HEK293 (cell line): Measurements from ENCODE around the gene NUP210.
A peak's percentile ranks its signal among the peaks of the same experiment; 100 is the strongest.

Experiments
- CTCF ChIA-PET: fragments of 350-600 bp; formaldehyde crosslinking; extraction: SDS; loops from one replicate; lab custom pipeline; 2021; ENCODE audit warnings: antibody characterized with exemption; lab: Yijun Ruan, JAX
- POLR2A ChIA-PET: fragments of 300-600 bp; formaldehyde crosslinking; extraction: SDS; loops from one replicate; lab custom pipeline; 2020; ENCODE audit warnings: antibody characterized with exemption, inconsistent platforms; lab: Yijun Ruan, JAX
- H3K27ac ChIP-seq: fragments of 200-500 bp; sonication (Bioruptor generic); 2 replicates; pipeline ENCODE4 v1.5.1; 2014; ENCODE audit warnings: low read depth, low read length, control low read depth, inconsistent platforms; ENCODE audit errors: extremely low read depth
- H3K36me3 ChIP-seq, 2 experiments: fragments of 200-500 bp in 1 of 2; sonication (Bioruptor generic) in 1 of 2; 1 replicate in 1 of 2; 2 replicates in 1 of 2; pipeline ENCODE4 v1.5.1; 2014 to 2017; ENCODE audit warnings: inconsistent platforms in 2 of 2, low read length in 2 of 2; ENCODE audit not compliant: control insufficient read depth in 2 of 2, insufficient read depth in 1 of 2
- H3K4me1 ChIP-seq: fragments of 200-500 bp; sonication (Bioruptor generic); 2 replicates; pipeline ENCODE4 v1.5.1; 2014; ENCODE audit warnings: mild to moderate bottlenecking, low read length, inconsistent platforms; ENCODE audit not compliant: control insufficient read depth, insufficient read depth
- H3K4me3 ChIP-seq: 2 replicates; pipeline ENCODE4 v1.5.1; 2011; ENCODE audit warnings: low read depth, mild to moderate bottlenecking, control low read depth, low read length, moderate library complexity
- H3K9me3 ChIP-seq: fragments of 200-500 bp; sonication (Bioruptor generic); 2 replicates; pipeline ENCODE4 v1.5.1; 2014; ENCODE audit warnings: low read depth, low read length, inconsistent platforms; ENCODE audit not compliant: control insufficient read depth, insufficient read depth
- HOXC10 ChIP-seq: sonication (generic); formaldehyde crosslinking; IDR thresholded peaks from 2 replicates; pipeline ENCODE4 v1.8.1; 2023; ENCODE audit warnings: mild to moderate bottlenecking, missing genetic modification reagents
- IKZF3 ChIP-seq: fragments of 450-650 bp; IDR thresholded peaks from 2 replicates; pipeline ENCODE4 v1.5.0; 2018; ENCODE audit warnings: missing biosample characterization, mild to moderate bottlenecking, missing genetic modification characterization, moderate library complexity
- KLF1 ChIP-seq: fragments of 450-650 bp; formaldehyde crosslinking; IDR thresholded peaks from 2 replicates; pipeline ENCODE4 v1.5.1; 2016; ENCODE audit warnings: missing biosample characterization, missing genetic modification characterization
- PATZ1 ChIP-seq: fragments of 450-650 bp; formaldehyde crosslinking; IDR thresholded peaks from 2 replicates; pipeline ENCODE4 v1.5.1; 2016; ENCODE audit warnings: missing biosample characterization, missing genetic modification characterization
- TRIM28 ChIP-seq: IDR thresholded peaks from 2 replicates; pipeline ENCODE4 v1.6.1; 2011; ENCODE audit warnings: low read length, control low read depth, borderline replicate concordance
- YY1 ChIP-seq: fragments of 450-650 bp; formaldehyde crosslinking; IDR thresholded peaks from 2 replicates; pipeline ENCODE4 v1.5.1; 2018; ENCODE audit warnings: missing biosample characterization, missing genetic modification characterization
- ZNF121 ChIP-seq: fragments of 450-650 bp; formaldehyde crosslinking; IDR thresholded peaks from 2 replicates; pipeline ENCODE4 v1.5.1; 2016; ENCODE audit warnings: missing biosample characterization, missing genetic modification characterization
- ZNF148 ChIP-seq: fragments of 450-650 bp; formaldehyde crosslinking; IDR thresholded peaks from 2 replicates; pipeline ENCODE4 v1.5.0; 2017; ENCODE audit warnings: missing biosample characterization, missing genetic modification characterization, borderline replicate concordance
- ZNF394 ChIP-seq: fragments of 450-650 bp; formaldehyde crosslinking; IDR thresholded peaks from 2 replicates; pipeline ENCODE4 v1.5.1; 2016; ENCODE audit warnings: missing biosample characterization, missing genetic modification characterization, mild to moderate bottlenecking, moderate library complexity, borderline replicate concordance
- ZNF398 ChIP-seq: fragments of 450-650 bp; formaldehyde crosslinking; IDR thresholded peaks from 2 replicates; pipeline ENCODE4 v1.5.1; 2017; ENCODE audit warnings: missing biosample characterization, missing genetic modification characterization
- ZNF514 ChIP-seq: fragments of 450-650 bp; formaldehyde crosslinking; IDR thresholded peaks from 2 replicates; pipeline ENCODE4 v1.5.1; 2016; ENCODE audit warnings: missing biosample characterization, missing genetic modification characterization
- ZNF580 ChIP-seq: fragments of 450-650 bp; formaldehyde crosslinking; IDR thresholded peaks from 2 replicates; pipeline ENCODE4 v1.5.1; 2016; ENCODE audit warnings: missing biosample characterization, missing genetic modification characterization
- ZNF610 ChIP-seq: fragments of 450-650 bp; formaldehyde crosslinking; IDR thresholded peaks from 2 replicates; pipeline ENCODE4 v1.5.1; 2016; ENCODE audit warnings: missing biosample characterization, missing genetic modification characterization, borderline replicate concordance
- ZNF623 ChIP-seq: fragments of 450-650 bp; formaldehyde crosslinking; IDR thresholded peaks from 2 replicates; pipeline ENCODE4 v1.5.1; 2016; ENCODE audit warnings: missing biosample characterization, missing genetic modification characterization
- ZNF658 ChIP-seq: fragments of 450-650 bp; formaldehyde crosslinking; IDR thresholded peaks from 2 replicates; pipeline ENCODE4; 2016; ENCODE audit warnings: missing biosample characterization, missing genetic modification characterization
- ZNF660 ChIP-seq: fragments of 450-650 bp; IDR thresholded peaks from 2 replicates; pipeline ENCODE4 v1.5.1; 2018; ENCODE audit warnings: missing biosample characterization, mild to moderate bottlenecking, missing genetic modification characterization
- ZNF76 ChIP-seq: fragments of 450-650 bp; formaldehyde crosslinking; IDR thresholded peaks from 2 replicates; pipeline ENCODE4; 2016; ENCODE audit warnings: low read depth, missing biosample characterization, missing genetic modification characterization, borderline replicate concordance
- ZSCAN5A ChIP-seq: fragments of 450-650 bp; formaldehyde crosslinking; IDR thresholded peaks from 2 replicates; pipeline ENCODE4 v1.5.1; 2016; ENCODE audit warnings: missing biosample characterization, missing genetic modification characterization

Gene NUP210

GRCh38 chr3:13357074-13357473 is 63.0 kb downstream of the NUP210 start:
- POLR2A ChIA-PET, result no interaction called here
- H3K9me3 ChIP-seq, result no peaks in the 10 kb centered on the region
- H3K27ac ChIP-seq, result no peak overlapping the region
- H3K36me3 ChIP-seq, result peaks cover 3 to 98% of the 10 kb centered on the region in 2 experiments; a peak in 2 of 3 replicates
- CTCF ChIA-PET, result interaction anchor here (1.4 kb wide), 1 partner anchor 265 kb away, joined by 9 read pairs; no protein-coding TSS in a partner anchor
- TF ChIP-seq ZSCAN5A (tag by site-specific recombination) (no peak), ZNF76 (tag by site-specific recombination) (no peak), HOXC10 (no peak), YY1 (tag by site-specific recombination) (no peak), ZNF580 (tag by site-specific recombination) (no peak), ZNF514 (no peak), PATZ1 (tag by site-specific recombination) (no peak), ZNF394 (tag by site-specific recombination) (peak; percentile 48; the same call in 1 of the 2 replicates), ZNF121 (tag by site-specific recombination) (no peak)
- no peaks in the 10 kb centered on the region for H3K4me1 ChIP-seq
- H3K4me3 ChIP-seq, result no peak overlapping the region

- H3K4me3 ChIP-seq, result no peak overlapping the region
- peaks cover 20 to 92% of the 10 kb centered on the region in 2 experiments for H3K36me3 ChIP-seq
- H3K27ac ChIP-seq, result no peak overlapping the region
- no peaks in the 10 kb centered on the region for H3K4me1 ChIP-seq
- no peaks in the 10 kb centered on the region for H3K9me3 ChIP-seq
- TF ChIP-seq TRIM28, result no peak
- TF ChIP-seq ZNF658 (tag by site-specific recombination), result no peak
- no peak for TF ChIP-seq ZNF610 (tag by site-specific recombination)
- no peak for TF ChIP-seq ZNF148 (tag by site-specific recombination)
- no peak for TF ChIP-seq ZNF660 (tag by site-specific recombination)
- no peak for TF ChIP-seq IKZF3 (tag by site-specific recombination)
- CTCF ChIA-PET, result interaction anchor here (2.3 to 2.4 kb wide), 2 partner anchors 10 to 108 kb away, joined by 10 to 12 read pairs; no protein-coding TSS in a partner anchor
- POLR2A ChIA-PET, result no interaction called here
These were observed 66.1 kb downstream of the NUP210 start for GRCh38 chr3:13353936-13354542.

- POLR2A ChIA-PET, result no interaction called here
- H3K36me3 ChIP-seq, result peaks cover 20 to 92% of the 10 kb centered on the region in 2 experiments
These were observed 66.6 kb downstream of the NUP210 start for GRCh38 chr3:13353506-13353905.

More at GRCh38 chr3:13353506-13353905, 66.6 kb downstream of the NUP210 start:
- no peak overlapping the region for H3K4me3 ChIP-seq
- CTCF ChIA-PET, result interaction anchor here (2.3 to 2.4 kb wide), 2 partner anchors 9 to 108 kb away, joined by 10 to 12 read pairs; no protein-coding TSS in a partner anchor
- H3K9me3 ChIP-seq, result no peaks in the 10 kb centered on the region
- TF ChIP-seq ZSCAN5A (tag by site-specific recombination) (no peak), ZNF623 (no peak), ZNF398 (tag by site-specific recombination) (no peak), KLF1 (no peak), HOXC10 (no peak)
- no peak overlapping the region for H3K27ac ChIP-seq
- H3K4me1 ChIP-seq, result no peaks in the 10 kb centered on the region
